H1 (cell line): ENCODE results near the gene MGME1. TPM values are rescaled to one million over a fixed set of nuclear protein-coding genes. Genes with fewer than 3 reads are reported as not detected.
"Not testable (repeated sequence)": the region's sequence is repeated elsewhere in the genome, so short reads cannot be mapped to it uniquely, and the experiment has no call there.

Experiments used
- CTCF ChIA-PET: fragments of 300-600 bp; sonication (Branson Sonifier 250); formaldehyde crosslinking; loops from one replicate; lab custom pipeline; 2021; ENCODE audit not compliant: partially characterized antibody; lab: Charles Lee
- POLR2A ChIA-PET: fragments of 300-600 bp; sonication (Branson Sonifier 250); formaldehyde crosslinking; loops from one replicate; lab custom pipeline; 2021; ENCODE audit warnings: inconsistent platforms; ENCODE audit not compliant: partially characterized antibody; lab: Charles Lee
- DNase-seq, 2 experiments: peaks; one replicate each; pipeline versions ENCODE4 v3.0.0 to v3.0.0-alpha.2; 2010 to 2022; ENCODE audit warnings: low spot score in 2 of 2, low read depth in 1 of 2, mixed read lengths in 1 of 2
- FAIRE-seq: peaks from 2 replicates; lab custom pipeline; 2011; peaks lifted over from hg19 to GRCh38; lab: Jason Lieb, UNC
- H2AFZ ChIP-seq: 2 replicates; pipeline ENCODE4 v1.8.1; 2012; ENCODE audit warnings: low read length, inconsistent platforms
- H2AK5ac ChIP-seq: 2 replicates; pipeline ENCODE4 v1.6.1; 2013; ENCODE audit warnings: low read depth, low read length
- H2BK120ac ChIP-seq: replicated peaks from 2 replicates; pipeline ENCODE3; 2013; ENCODE audit warnings: low read depth, low read length, inconsistent platforms
- H2BK12ac ChIP-seq: 2 replicates; pipeline ENCODE4 v1.6.1; 2013; ENCODE audit warnings: low read depth, low read length
- H2BK15ac ChIP-seq: 2 replicates; pipeline ENCODE4 v1.6.1; 2013; ENCODE audit warnings: low read length
- H2BK20ac ChIP-seq: 2 replicates; pipeline ENCODE4 v1.6.1; 2013; ENCODE audit warnings: low read length
- H2BK5ac ChIP-seq: 2 replicates; pipeline ENCODE4 v1.6.1; 2013; ENCODE audit warnings: low read depth, low read length
- H3K14ac ChIP-seq: 2 replicates; pipeline ENCODE4 v1.6.1; 2013; ENCODE audit warnings: inconsistent platforms; ENCODE audit not compliant: insufficient read length
- H3K18ac ChIP-seq: 2 replicates; pipeline ENCODE4 v1.6.1; 2013; ENCODE audit warnings: low read length; ENCODE audit errors: extremely low read depth
- H3K23ac ChIP-seq: 2 replicates; pipeline ENCODE4 v1.6.1; 2013; ENCODE audit warnings: inconsistent platforms; ENCODE audit not compliant: insufficient read length
- H3K23me2 ChIP-seq: 2 replicates; pipeline ENCODE4 v1.6.1; 2013; ENCODE audit warnings: low read depth, low read length
- H3K27ac ChIP-seq: 2 replicates; pipeline ENCODE4 v1.6.1; 2011; ENCODE audit warnings: low read depth, low read length, inconsistent platforms
- H3K27me3 ChIP-seq, 4 experiments: replicated peaks in 1 of 4; 1 replicate in 1 of 4; 2 replicates in 3 of 4; pipeline versions ENCODE4 v1.6.1 to v1.8.1; 2011 to 2013; ENCODE audit warnings: low read length in 3 of 4, mild to moderate bottlenecking in 3 of 4, inconsistent platforms in 2 of 4, mixed read lengths in 2 of 4, moderate library complexity in 1 of 4; ENCODE audit not compliant: control insufficient read depth in 3 of 4, insufficient read depth in 3 of 4; ENCODE audit errors: extremely low read depth in 1 of 4
- H3K36me3 ChIP-seq, 4 experiments: 2 replicates each; pipeline versions ENCODE4 v1.6.1 to v1.8.1; 2011 to 2013; ENCODE audit warnings: mild to moderate bottlenecking in 4 of 4, low read length in 3 of 4, moderate library complexity in 2 of 4, control low read depth in 1 of 4, inconsistent platforms in 1 of 4; ENCODE audit not compliant: insufficient read depth in 4 of 4, control insufficient read depth in 2 of 4
- H3K4ac ChIP-seq: replicated peaks from 2 replicates; pipeline ENCODE3; 2013; ENCODE audit warnings: low read length, low read depth, mixed read lengths, inconsistent platforms; ENCODE audit not compliant: insufficient read length
- H3K4me1 ChIP-seq, 4 experiments: replicated peaks in 1 of 4; 1 replicate in 1 of 4; 2 replicates in 3 of 4; pipeline versions ENCODE4 v1.6.1 to v1.8.1; 2011 to 2013; ENCODE audit warnings: low read length in 3 of 4, inconsistent platforms in 2 of 4, mixed read lengths in 1 of 4; ENCODE audit not compliant: insufficient read depth in 4 of 4, control insufficient read depth in 3 of 4
- H3K4me2 ChIP-seq, 2 experiments: 2 replicates each; pipeline versions ENCODE4 v1.6.1 to v1.8.1; 2011 to 2013; ENCODE audit warnings: low read depth in 2 of 2, low read length in 2 of 2, control low read depth in 1 of 2, inconsistent platforms in 1 of 2, mild to moderate bottlenecking in 1 of 2; ENCODE audit not compliant: insufficient read depth in 1 of 2
- H3K4me3 ChIP-seq, 4 experiments: fragments of 200-600, 300-600 bp in 1 of 4; sonication (generic), shearing (Covaris generic), sonication (Bioruptor Twin) in 1 of 4; 2 replicates each; pipeline versions ENCODE4 v1.5.1 to v1.8.1; 2011 to 2016; ENCODE audit warnings: low read length in 4 of 4, low read depth in 3 of 4, control low read depth in 2 of 4, inconsistent platforms in 2 of 4, mild to moderate bottlenecking in 2 of 4, mixed read lengths in 1 of 4, moderate library complexity in 1 of 4; ENCODE audit not compliant: insufficient read depth in 2 of 4; ENCODE audit errors: extremely low read depth in 1 of 4
- H3K56ac ChIP-seq: replicated peaks from 2 replicates; pipeline ENCODE3; 2013; ENCODE audit warnings: low read depth, mild to moderate bottlenecking, mixed read lengths, low read length, inconsistent platforms; ENCODE audit not compliant: insufficient read length
- H3K79me1 ChIP-seq: 2 replicates; pipeline ENCODE4 v1.6.1; 2013; ENCODE audit warnings: low read depth, low read length, control low read depth
- H3K79me2 ChIP-seq, 2 experiments: 2 replicates each; pipeline versions ENCODE4 v1.6.1 to v1.8.1; 2012 to 2013; ENCODE audit warnings: low read length in 2 of 2, mild to moderate bottlenecking in 2 of 2, inconsistent platforms in 1 of 2; ENCODE audit not compliant: insufficient read depth in 2 of 2, control insufficient read depth in 1 of 2
- H3K9ac ChIP-seq, 4 experiments: replicated peaks in 1 of 4; 1 replicate in 1 of 4; 2 replicates in 3 of 4; pipeline versions ENCODE4 v1.6.1 to v1.8.1; 2011 to 2013; ENCODE audit warnings: low read depth in 3 of 4, low read length in 3 of 4, control low read depth in 2 of 4, mild to moderate bottlenecking in 2 of 4, moderate library complexity in 2 of 4, inconsistent platforms in 1 of 4; ENCODE audit errors: extremely low read depth in 1 of 4
- H3K9me3 ChIP-seq, 2 experiments: 2 replicates each; pipeline versions ENCODE4 v1.6.1 to v1.8.1; 2012 to 2013; ENCODE audit warnings: mild to moderate bottlenecking in 2 of 2, moderate library complexity in 2 of 2, control low read depth in 1 of 2, inconsistent platforms in 1 of 2, low read depth in 1 of 2, low read length in 1 of 2, mixed read lengths in 1 of 2; ENCODE audit not compliant: insufficient read depth in 2 of 2
- H4K20me1 ChIP-seq, 2 experiments: replicated peaks in 1 of 2; 2 replicates each; pipeline versions ENCODE3 to v1.8.1; 2011 to 2013; ENCODE audit warnings: inconsistent platforms in 2 of 2, low read length in 2 of 2, mild to moderate bottlenecking in 1 of 2; ENCODE audit not compliant: insufficient read depth in 2 of 2, control insufficient read depth in 1 of 2
- H4K5ac ChIP-seq: 2 replicates; pipeline ENCODE4 v1.6.1; 2013; ENCODE audit warnings: low read length, low read depth, mixed read lengths, inconsistent platforms; ENCODE audit not compliant: insufficient read length
- H4K8ac ChIP-seq: 2 replicates; pipeline ENCODE4 v1.8.0; 2013; ENCODE audit warnings: mild to moderate bottlenecking, moderate library complexity, low read length, inconsistent platforms; ENCODE audit not compliant: insufficient read depth; ENCODE audit errors: extremely low read depth
- H4K91ac ChIP-seq: replicated peaks from 2 replicates; pipeline ENCODE3; 2013; ENCODE audit warnings: low read length, mixed read lengths, inconsistent platforms; ENCODE audit not compliant: insufficient read length
- WGBS, 2 experiments: shearing (Covaris generic) in 1 of 2; methylation state at CpG; one replicate each; pipeline versions ENCODE4 v1.1.6 to v1.1.7; 2013 to 2015; ENCODE audit warnings: low lambda C conversion rate in 2 of 2, mixed read lengths in 2 of 2, inconsistent platforms in 1 of 2, low coverage in 1 of 2, missing lambda C conversion rate in 1 of 2; ENCODE audit not compliant: insufficient replicate concordance in 2 of 2, insufficient coverage in 1 of 2, insufficient read length in 1 of 2; ENCODE audit errors: extremely low coverage in 1 of 2, missing lambda C conversion rate in 1 of 2; 5-methylcytosine and 5-hydroxymethylcytosine counted together
- polyA plus RNA-seq, 7 experiments: library from polyadenylated mRNA; depleted of rRNA in 3 of 7; stranded (reverse) in 5 of 7; unstranded in 2 of 7; fragments of >200 nt in 5 of 7; fragments of 200-250 nt in 2 of 7; gene quantifications; 1 replicate in 5 of 7; 2 replicates in 1 of 7; 4 replicates in 1 of 7; pipeline versions ENCODE4 v1.2.1 to v1.2.3, GENCODE V29; 2011 to 2013; ENCODE audit warnings: missing spikeins in 2 of 7, mixed read lengths in 2 of 7
- total RNA-seq: library from RNA; stranded (reverse); fragmentation: NEBNext Ultra II Directional; extraction: Animal tissue kit (Norgen Biotek cat#: 25700); gene quantifications from 2 replicates; pipeline ENCODE4 v1.2.1, GENCODE V29; 2021

The MGME1 gene
- total and polyA plus RNA-seq, 2 of the 8 experiments (the other 6 are each of a cell fraction or from before 2014, with no cell fraction given): 27.7 to 59.0 TPM

DNA sequence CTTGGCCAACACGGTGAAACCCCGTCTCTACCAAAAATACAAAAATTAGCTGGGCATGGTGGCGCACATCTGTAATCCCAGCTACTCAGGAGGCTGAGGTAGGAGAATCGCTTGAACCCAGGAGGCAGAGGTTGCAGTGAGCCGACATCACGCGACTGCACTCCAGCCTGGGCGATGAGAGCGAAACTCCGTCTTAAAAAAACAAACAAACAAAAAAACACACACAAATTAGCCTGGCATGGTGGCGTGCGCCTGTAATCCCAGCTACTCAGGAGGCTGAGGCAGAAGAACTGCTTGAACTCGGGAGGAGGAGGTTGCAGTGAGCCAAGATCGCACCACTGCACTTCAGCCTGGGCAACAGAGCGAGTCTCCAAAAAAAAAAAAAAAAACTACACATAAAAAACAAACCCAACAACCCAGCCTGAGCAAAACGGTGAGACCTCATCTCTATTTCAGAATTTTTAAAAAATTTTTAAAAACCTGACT is 8.4 kb upstream of the MGME1 start:
- ChIA-PET CTCF (interaction anchor here (0.7 to 2.4 kb wide), 4 partner anchors 16 to 36 kb away, joined by 3 to 15 read pairs (median 3); no protein-coding TSS in a partner anchor), POLR2A (interaction anchor here (2.5 to 20.7 kb wide), 4 partner anchors 8 to 30 kb away, joined by 19 to 424 read pairs (median 94); partner anchors contain the start of genes MGME1 and SNX5)
- Histone ChIP-seq H3K79me2 (peaks cover 97 to 100% of the 10 kb centered on the region in 2 experiments), H3K4me1 (peaks cover 2 to 36% (median 13%) of the 10 kb centered on the region in 4 experiments; a peak in 6 of 7 replicates), H3K36me3 (peaks cover 9 to 29% (median 14%) of the 10 kb centered on the region in 4 experiments; a peak in 7 of 8 replicates), H4K20me1 (peaks cover 58 to 63% of the 10 kb centered on the region in 2 experiments), H3K4me3 (0 out of 8 replicates have a peak overlapping the region, but pooled peaks of 1 of the 4 experiments have one; percentile 34), H3K4me2 (peak overlapping the region in 1 of 2 experiments; percentile 98; a peak in 2 of 4 replicates)
- not testable (repeated sequence) for H3K56ac ChIP-seq, H3K23me2 ChIP-seq, H2BK15ac ChIP-seq, H2BK12ac ChIP-seq, H3K9ac ChIP-seq, H2AFZ ChIP-seq, H3K23ac ChIP-seq, H2BK5ac ChIP-seq, FAIRE-seq, H3K27me3 ChIP-seq, H3K4ac ChIP-seq, H3K9me3 ChIP-seq, H4K91ac ChIP-seq, H2BK20ac ChIP-seq, H4K5ac ChIP-seq, H4K8ac ChIP-seq, H3K18ac ChIP-seq, H2BK120ac ChIP-seq, DNase-seq, H3K27ac ChIP-seq, H2AK5ac ChIP-seq, H3K79me1 ChIP-seq, H3K14ac ChIP-seq
- 93% methylated on average over 14 of the region's 16 CpGs; no CpG with 5 or more reads in 1 of the 2 experiments for WGBS, 2 experiments
